PC-3 (cell line): Measurements from ENCODE around the gene MTCL1. TPM values are rescaled to one million over a fixed set of nuclear protein-coding genes. Genes with fewer than 3 reads are reported as not detected.

ENCODE experiments used
- ATAC-seq: fragments of 200-7000 bp; cut with Tn5 transposase; 2 replicates; pipeline ENCODE4 v1.9.1; 2020; ENCODE audit warnings: mild to moderate bottlenecking, moderate library complexity
- BruUV-seq: library from RNA; stranded (reverse); fragments of 400-500 nt; replicated peaks from 2 replicates; lab custom pipeline; 2021; lab: Mats Ljungman, UMichigan
- CTCF ChIA-PET: fragments of 300-600 bp; sonication (Branson Sonifier 250); formaldehyde crosslinking; loops from one replicate; lab custom pipeline; 2022; ENCODE audit warnings: antibody characterized with exemption; lab: Charles Lee
- POLR2A ChIA-PET: fragments of 300-600 bp; sonication (Branson Sonifier 250); formaldehyde crosslinking; loops from one replicate; lab custom pipeline; 2022; ENCODE audit warnings: antibody characterized with exemption; ENCODE audit not compliant: unreplicated experiment; lab: Charles Lee
- DNase-seq: peaks from one replicate; pipeline ENCODE4 v3.0.0-alpha.2; 2015
- H2AFZ ChIP-seq: fragments of 300-600 bp; sonication (generic); 2 replicates; pipeline ENCODE4 v1.6.0; 2016; ENCODE audit warnings: antibody characterized with exemption, low read length
- H3F3A ChIP-seq: fragments of 300-600 bp; sonication (generic); one replicate; pipeline ENCODE4 v1.6.0; 2017; ENCODE audit warnings: antibody characterized with exemption, low read length, control low read depth, mild to moderate bottlenecking; ENCODE audit not compliant: unreplicated experiment
- H3K27ac ChIP-seq: fragments of 300-600 bp; sonication (generic); 2 replicates; pipeline ENCODE4 v1.5.1; 2016; ENCODE audit warnings: mild to moderate bottlenecking, low read length
- H3K27me3 ChIP-seq: fragments of 300-600 bp; sonication (generic); 2 replicates; pipeline ENCODE4 v1.6.1; 2016; ENCODE audit warnings: low read length, mixed read lengths
- H3K36me3 ChIP-seq: fragments of 300-600 bp; sonication (generic); 2 replicates; pipeline ENCODE4 v1.6.1; 2016; ENCODE audit warnings: low read depth, mixed run types, low read length, mixed read lengths
- H3K4me1 ChIP-seq: fragments of 300-600 bp; sonication (generic); 2 replicates; pipeline ENCODE4 v1.5.1; 2016; ENCODE audit warnings: low read length; ENCODE audit not compliant: insufficient read depth
- H3K4me2 ChIP-seq: fragments of 300-600 bp; sonication (generic); 2 replicates; pipeline ENCODE4 v1.6.0; 2016; ENCODE audit warnings: low read length
- H3K4me3 ChIP-seq: fragments of 300-600 bp; sonication (generic); 2 replicates; pipeline ENCODE4 v1.5.1; 2016; ENCODE audit warnings: mild to moderate bottlenecking, low read length, mixed read lengths
- H3K79me2 ChIP-seq: fragments of 300-600 bp; sonication (generic); 2 replicates; pipeline ENCODE4 v1.6.1; 2017; ENCODE audit warnings: low read length, mixed read lengths
- H3K9ac ChIP-seq: fragments of 300-600 bp; sonication (generic); 2 replicates; pipeline ENCODE4 v1.6.0; 2016; ENCODE audit warnings: mild to moderate bottlenecking, low read length
- H3K9me2 ChIP-seq: fragments of 300-600 bp; sonication (generic); replicated peaks from 2 replicates; pipeline ENCODE4 v1.6.1; 2016; ENCODE audit warnings: mixed run types, low read length, mixed read lengths
- H3K9me3 ChIP-seq: fragments of 300-600 bp; sonication (generic); 2 replicates; pipeline ENCODE4 v1.6.1; 2016; ENCODE audit warnings: low read length, mixed read lengths
- H4K20me1 ChIP-seq: fragments of 300-600 bp; sonication (generic); 2 replicates; pipeline ENCODE4 v1.6.1; 2016; ENCODE audit warnings: low read length, mixed read lengths
- CTCF ChIP-seq: fragments of 300-600 bp; sonication (generic); conservative IDR thresholded peaks from 2 replicates; pipeline ENCODE4 v1.5.1; 2017; ENCODE audit warnings: antibody characterized with exemption, low read depth, mild to moderate bottlenecking, low read length
- EZH2 ChIP-seq: fragments of 300-600 bp; sonication (generic); IDR thresholded peaks from one replicate; pipeline ENCODE4 v1.6.1; 2017; ENCODE audit warnings: antibody characterized with exemption, mild to moderate bottlenecking, low read length; ENCODE audit not compliant: unreplicated experiment
- EZH2phosphoT487 ChIP-seq: fragments of 300-600 bp; sonication (generic); IDR thresholded peaks from 2 replicates; pipeline ENCODE4 v1.6.1; 2018; ENCODE audit warnings: mild to moderate bottlenecking, antibody characterized with exemption, low read length, borderline replicate concordance
- intact Hi-C: fragments of 100-400 bp; cut with micrococcal nuclease; formaldehyde crosslinking; loops from 2 replicates; pipeline ENCODE4 v1.9.0; 2023
- total RNA-seq: library from RNA; depleted of rRNA; stranded (reverse); fragments of >200 nt; gene quantifications from 2 replicates; pipeline ENCODE4 v1.2.3, GENCODE V29; 2014

The MTCL1 gene
- total RNA-seq, 1 experiment from 2014 or later = 33.1 TPM

DNA sequence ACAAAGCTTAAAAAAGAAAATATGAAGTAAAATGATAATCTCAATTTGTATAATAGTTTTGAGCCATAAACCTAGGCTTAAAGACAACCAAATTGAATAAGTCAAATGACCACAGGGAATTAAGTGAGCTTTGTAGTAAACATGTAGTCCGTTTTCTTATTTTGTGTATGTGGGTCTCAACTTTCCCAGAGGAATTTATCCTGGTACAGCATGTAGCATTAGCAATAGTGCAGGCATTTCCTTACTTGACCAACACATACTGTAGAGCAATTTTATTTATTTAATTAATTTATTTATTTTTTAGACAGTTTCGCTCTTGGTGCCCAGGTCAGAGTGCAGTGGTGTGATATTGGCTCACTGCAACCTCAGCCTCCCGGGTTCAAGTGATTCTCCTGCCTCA is 37.5 kb upstream of the MTCL1 start:
- Histone ChIP-seq H3K36me3 (no peaks in the 10 kb centered on the region), H3K9me3 (no peaks in the 10 kb centered on the region), H3F3A (no peaks in the 10 kb centered on the region), H3K4me2 (no peak overlapping the region), H3K9me2 (no peaks in the 10 kb centered on the region), H3K9ac (no peak overlapping the region), H3K79me2 (no peaks in the 10 kb centered on the region), H4K20me1 (no peaks in the 10 kb centered on the region), H2AFZ (no peak overlapping the region), H3K4me3 (no peak overlapping the region), H3K4me1 (peaks cover 24% of the 10 kb centered on the region), H3K27me3 (no peaks in the 10 kb centered on the region), H3K27ac (no peak overlapping the region)
- POLR2A ChIA-PET = no interaction called here
- DNase-seq (no peak), ATAC-seq (no peak)
- CTCF ChIA-PET = interaction anchor here (0.6 kb wide), 1 partner anchor 14 kb away, joined by 3 read pairs; no protein-coding TSS in a partner anchor
- TF ChIP-seq EZH2phosphoT487 (no peak), CTCF (no peak), EZH2 (no peak)
- BruUV-seq = no TSS peak
- intact Hi-C loops = loop anchor here (5.0 kb wide), 1 partner anchor 34 kb away; no protein-coding TSS in a partner anchor

DNA sequence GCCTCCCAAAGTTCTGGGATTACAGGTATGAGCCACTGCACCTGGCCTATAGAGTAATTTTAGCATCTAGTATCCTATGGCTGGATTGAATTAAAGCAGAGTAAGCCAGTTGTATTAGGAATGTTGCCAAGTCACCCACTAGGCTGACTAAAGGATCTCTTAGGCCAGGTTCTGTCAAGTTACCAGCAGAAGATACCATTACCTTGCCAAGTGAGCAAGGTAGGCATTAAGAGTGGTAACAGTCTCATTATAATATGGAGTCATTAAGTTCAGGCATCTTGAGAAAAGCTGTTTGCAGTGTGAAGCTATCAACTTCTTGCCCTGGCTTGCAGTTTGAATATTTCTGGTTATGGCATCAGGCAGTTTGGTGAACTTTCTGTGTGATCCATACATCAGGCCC is 37.0 kb upstream of the MTCL1 start:
- Histone ChIP-seq H3K4me1 (peaks cover 28% of the 10 kb centered on the region), H3K4me3 (no peak overlapping the region), H3K79me2 (no peaks in the 10 kb centered on the region), H3K27me3 (no peaks in the 10 kb centered on the region), H3K4me2 (no peak overlapping the region), H2AFZ (no peak overlapping the region), H3K9me3 (no peaks in the 10 kb centered on the region), H3K9me2 (no peaks in the 10 kb centered on the region), H3K36me3 (no peaks in the 10 kb centered on the region), H4K20me1 (no peaks in the 10 kb centered on the region), H3F3A (no peaks in the 10 kb centered on the region), H3K27ac (no peak overlapping the region), H3K9ac (no peak overlapping the region)
- CTCF ChIA-PET = no interaction called here
- TF ChIP-seq EZH2 = no peak
- no peak for TF ChIP-seq EZH2phosphoT487
- TF ChIP-seq CTCF = no peak
- intact Hi-C loops = loop anchor here (5.0 kb wide), 1 partner anchor 34 kb away; no protein-coding TSS in a partner anchor
- ATAC-seq = no peak
- POLR2A ChIA-PET = no interaction called here
- no TSS peak for BruUV-seq
- no peak for DNase-seq

- no peaks in the 10 kb centered on the region for H3K9me2 ChIP-seq
Observed at GRCh38 chr18:8669571-8669970, 35.8 kb upstream of the MTCL1 start.

More at GRCh38 chr18:8669571-8669970, 35.8 kb upstream of the MTCL1 start:
- H3K36me3 ChIP-seq = no peaks in the 10 kb centered on the region
- ChIA-PET POLR2A (interaction anchor here (0.6 kb wide), 2 partner anchors 33 to 318 kb away, joined by 3 to 12 read pairs; no protein-coding TSS in a partner anchor), CTCF (no interaction called here)
- H3K9me3 ChIP-seq = no peaks in the 10 kb centered on the region
- DNase-seq = peak; percentile 61
- no peak overlapping the region for H3K4me2 ChIP-seq
- H2AFZ ChIP-seq = no peak overlapping the region
- intact Hi-C loops = loop anchor here (5.0 kb wide), 1 partner anchor 33 kb away; no protein-coding TSS in a partner anchor
- H3K4me1 ChIP-seq = peaks cover 40% of the 10 kb centered on the region
- no peaks in the 10 kb centered on the region for H3K79me2 ChIP-seq
- no peaks in the 10 kb centered on the region for H3F3A ChIP-seq
- no peaks in the 10 kb centered on the region for H3K27me3 ChIP-seq
- H3K27ac ChIP-seq = peak overlapping the region; percentile 13; the same call in 1 of the 2 replicates
- no peaks in the 10 kb centered on the region for H4K20me1 ChIP-seq
- no peak overlapping the region for H3K4me3 ChIP-seq
- peak; percentile 31 for ATAC-seq
- no TSS peak for BruUV-seq
- TF ChIP-seq EZH2phosphoT487 = no peak
- TF ChIP-seq EZH2 = no peak
- no peak for TF ChIP-seq CTCF
- no peak overlapping the region for H3K9ac ChIP-seq
